ENCODE results near the gene CHAT. TPM values are rescaled to one million over a fixed set of nuclear protein-coding genes. Genes with fewer than 3 reads are reported as not detected.

CHAT gene
- polyA plus RNA-seq, 2 of the 4 experiments (the other 2 are of a cell fraction): not detected

- no peak for TF ChIP-seq ELK1 (IDR thresholded peaks at IDR 0.05; ENCODE audit: low read depth, low read length)
- TF ChIP-seq, protein P1, sequence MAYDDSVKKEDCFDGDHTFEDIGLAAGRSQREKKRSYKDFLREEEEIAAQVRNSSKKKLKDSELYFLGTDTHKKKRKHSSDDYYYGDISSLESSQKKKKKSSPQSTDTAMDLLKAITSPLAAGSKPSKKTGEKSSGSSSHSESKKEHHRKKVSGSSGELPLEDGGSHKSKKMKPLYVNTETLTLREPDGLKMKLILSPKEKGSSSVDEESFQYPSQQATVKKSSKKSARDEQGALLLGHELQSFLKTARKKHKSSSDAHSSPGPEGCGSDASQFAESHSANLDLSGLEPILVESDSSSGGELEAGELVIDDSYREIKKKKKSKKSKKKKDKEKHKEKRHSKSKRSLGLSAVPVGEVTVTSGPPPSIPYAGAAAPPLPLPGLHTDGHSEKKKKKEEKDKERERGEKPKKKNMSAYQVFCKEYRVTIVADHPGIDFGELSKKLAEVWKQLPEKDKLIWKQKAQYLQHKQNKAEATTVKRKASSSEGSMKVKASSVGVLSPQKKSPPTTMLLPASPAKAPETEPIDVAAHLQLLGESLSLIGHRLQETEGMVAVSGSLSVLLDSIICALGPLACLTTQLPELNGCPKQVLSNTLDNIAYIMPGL (CRISPR knock-in tag; IDR thresholded peaks at IDR 0.05; ENCODE audit: borderline replicate concordance): no peak
- no peak for TF ChIP-seq TFCP2L1 (CRISPR knock-in tag; IDR thresholded peaks at IDR 0.05)
- no peak for TF ChIP-seq CHD4 (IDR thresholded peaks at IDR 0.05; ENCODE audit: borderline replicate concordance)
Observed at GRCh38 chr10:49696311-49696710, 82.5 kb downstream of the CHAT start (continued).

GRCh38 chr10:49698679-49699078 is 84.8 kb downstream of the CHAT start:
- no peak for FAIRE-seq

GRCh38 chr10:49700211-49700610 is 86.4 kb downstream of the CHAT start:
- CTCF ChIA-PET: interaction anchor here (0.6 kb wide), 1 partner anchor 63 kb away, joined by 3 read pairs; no protein-coding TSS in a partner anchor

More at GRCh38 chr10:49698679-49699078, 84.8 kb downstream of the CHAT start:
- ATAC-seq (no peak), DNase-seq (ENCODE audit: low read depth in 1 of 2, low spot score in 1 of 2) (no peak)
- Histone ChIP-seq H3K27ac (no peak overlapping the region), H3K4me1 (no peaks in the 10 kb centered on the region), H3K4me3 (no peak overlapping the region), H3K9me3 (no peaks in the 10 kb centered on the region), H3K4me2 (no peak overlapping the region)
- ChIA-PET CTCF (interaction anchor here (1.1 kb wide), 1 partner anchor 9 kb away, joined by 3 read pairs; no protein-coding TSS in a partner anchor), POLR2A (no interaction called here)
- 45% methylated on average over 9 of the region's 9 CpGs for WGBS (ENCODE audit: missing lambda C conversion rate)
- TF ChIP-seq HOXB5 (CRISPR knock-in tag; IDR thresholded peaks at IDR 0.05): no peak
- TF ChIP-seq HOXB13 (CRISPR knock-in tag; IDR thresholded peaks at IDR 0.05; ENCODE audit: low read depth): no peak
- no peak for TF ChIP-seq PHF8 (IDR thresholded peaks at IDR 0.05; ENCODE audit: borderline replicate concordance, low read depth)
- TF ChIP-seq CBX8 (IDR thresholded peaks at IDR 0.05): no peak
- TF ChIP-seq HOXA7 (CRISPR knock-in tag; IDR thresholded peaks at IDR 0.05): no peak
- TF ChIP-seq CBX2 (IDR thresholded peaks at IDR 0.05; ENCODE audit: borderline replicate concordance, low read depth): no peak
- no peak for TF ChIP-seq FOXS1 (CRISPR knock-in tag; IDR thresholded peaks at IDR 0.05)
- TF ChIP-seq, protein P2, sequence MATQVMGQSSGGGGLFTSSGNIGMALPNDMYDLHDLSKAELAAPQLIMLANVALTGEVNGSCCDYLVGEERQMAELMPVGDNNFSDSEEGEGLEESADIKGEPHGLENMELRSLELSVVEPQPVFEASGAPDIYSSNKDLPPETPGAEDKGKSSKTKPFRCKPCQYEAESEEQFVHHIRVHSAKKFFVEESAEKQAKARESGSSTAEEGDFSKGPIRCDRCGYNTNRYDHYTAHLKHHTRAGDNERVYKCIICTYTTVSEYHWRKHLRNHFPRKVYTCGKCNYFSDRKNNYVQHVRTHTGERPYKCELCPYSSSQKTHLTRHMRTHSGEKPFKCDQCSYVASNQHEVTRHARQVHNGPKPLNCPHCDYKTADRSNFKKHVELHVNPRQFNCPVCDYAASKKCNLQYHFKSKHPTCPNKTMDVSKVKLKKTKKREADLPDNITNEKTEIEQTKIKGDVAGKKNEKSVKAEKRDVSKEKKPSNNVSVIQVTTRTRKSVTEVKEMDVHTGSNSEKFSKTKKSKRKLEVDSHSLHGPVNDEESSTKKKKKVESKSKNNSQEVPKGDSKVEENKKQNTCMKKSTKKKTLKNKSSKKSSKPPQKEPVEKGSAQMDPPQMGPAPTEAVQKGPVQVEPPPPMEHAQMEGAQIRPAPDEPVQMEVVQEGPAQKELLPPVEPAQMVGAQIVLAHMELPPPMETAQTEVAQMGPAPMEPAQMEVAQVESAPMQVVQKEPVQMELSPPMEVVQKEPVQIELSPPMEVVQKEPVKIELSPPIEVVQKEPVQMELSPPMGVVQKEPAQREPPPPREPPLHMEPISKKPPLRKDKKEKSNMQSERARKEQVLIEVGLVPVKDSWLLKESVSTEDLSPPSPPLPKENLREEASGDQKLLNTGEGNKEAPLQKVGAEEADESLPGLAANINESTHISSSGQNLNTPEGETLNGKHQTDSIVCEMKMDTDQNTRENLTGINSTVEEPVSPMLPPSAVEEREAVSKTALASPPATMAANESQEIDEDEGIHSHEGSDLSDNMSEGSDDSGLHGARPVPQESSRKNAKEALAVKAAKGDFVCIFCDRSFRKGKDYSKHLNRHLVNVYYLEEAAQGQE (IDR thresholded peaks at IDR 0.05): no peak
- TF ChIP-seq TP53 (CRISPR knock-in tag; IDR thresholded peaks at IDR 0.05): no peak

More at GRCh38 chr10:49700211-49700610, 86.4 kb downstream of the CHAT start:
- Histone ChIP-seq H3K4me3 (no peak overlapping the region), H3K9me3 (no peaks in the 10 kb centered on the region), H3K4me1 (no peaks in the 10 kb centered on the region), H3K4me2 (no peak overlapping the region), H3K27ac (no peak overlapping the region)
- ATAC-seq: no peak
- 34% methylated on average over 3 of the region's 3 CpGs for WGBS (ENCODE audit: missing lambda C conversion rate)
- no peak for DNase-seq (ENCODE audit: low read depth in 1 of 2, low spot score in 1 of 2)
- POLR2A ChIA-PET: no interaction called here
- TF ChIP-seq NFE2L2 (conservative IDR thresholded peaks at IDR 0.05; ENCODE audit: low read length) (no peak), TP53 (CRISPR knock-in tag; IDR thresholded peaks at IDR 0.05) (no peak), CHD2 (IDR thresholded peaks at IDR 0.05; ENCODE audit: low read length, partially characterized antibody) (no peak), MAZ (IDR thresholded peaks at IDR 0.05; ENCODE audit: borderline replicate concordance, low read depth, low read length) (no peak), SREBF2 (IDR thresholded peaks at IDR 0.05) (no peak), FOSL2 (IDR thresholded peaks at IDR 0.05) (no peak), FOSL2 (CRISPR knock-in tag; IDR thresholded peaks at IDR 0.05) (no peak), HDAC2 (IDR thresholded peaks at IDR 0.05) (no peak), POLR2AphosphoS2 (conservative IDR thresholded peaks at IDR 0.05; ENCODE audit: low read length) (no peak), RARB (CRISPR knock-in tag; IDR thresholded peaks at IDR 0.05) (no peak), ESRRA (IDR thresholded peaks at IDR 0.05; ENCODE audit: borderline replicate concordance, low read length) (no peak), ZNF302 (CRISPR knock-in tag; IDR thresholded peaks at IDR 0.05) (no peak), RCOR1 (IDR thresholded peaks at IDR 0.05; ENCODE audit: low read depth, low read length) (no peak)
- TF ChIP-seq, protein P2 (IDR thresholded peaks at IDR 0.05): no peak
- TF ChIP-seq, protein P3, sequence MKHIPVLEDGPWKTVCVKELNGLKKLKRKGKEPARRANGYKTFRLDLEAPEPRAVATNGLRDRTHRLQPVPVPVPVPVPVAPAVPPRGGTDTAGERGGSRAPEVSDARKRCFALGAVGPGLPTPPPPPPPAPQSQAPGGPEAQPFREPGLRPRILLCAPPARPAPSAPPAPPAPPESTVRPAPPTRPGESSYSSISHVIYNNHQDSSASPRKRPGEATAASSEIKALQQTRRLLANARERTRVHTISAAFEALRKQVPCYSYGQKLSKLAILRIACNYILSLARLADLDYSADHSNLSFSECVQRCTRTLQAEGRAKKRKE (CRISPR knock-in tag; IDR thresholded peaks at IDR 0.05; ENCODE audit: low read depth): no peak
- no peak for FAIRE-seq

Data from A549 (cell line).